Measurements from ENCODE around the gene ATMIN. TPM values are rescaled to one million over a fixed set of nuclear protein-coding genes. Genes with fewer than 3 reads are reported as not detected.

The ATMIN gene
- total and polyA plus RNA-seq, 4 donors = 9.4 to 29.1 (median 18.2) TPM

GRCh38 chr16:81041696-81042095 lies 6.1 kb downstream of the ATMIN start:
- no peaks in the 10 kb centered on the region for H3K9me3 ChIP-seq (ENCODE audit: control insufficient read depth, low read length)
- no peak overlapping the region for H3K27ac ChIP-seq (ENCODE audit: low read depth in 1 of 2, low read length in 2 of 2)
- ATAC-seq (ENCODE audit: low FRiP score) (no peak), DNase-seq (no peak)
- WGBS, 2 donors = 80 to 85% methylated on average over 4 of the region's 4 CpGs
- H3K36me3 ChIP-seq (ENCODE audit: control insufficient read depth in 1 of 2, insufficient read depth in 2 of 2, low read length in 1 of 2) = peaks cover 7 to 9% of the 10 kb centered on the region in 2 donors
- peaks cover 4 to 7% of the 10 kb centered on the region in 2 donors for H3K4me1 ChIP-seq (ENCODE audit: control insufficient read depth in 1 of 2, insufficient read depth in 2 of 2, low read length in 2 of 2)
- H3K4me3 ChIP-seq (ENCODE audit: low read length in 2 of 2) = no peak overlapping the region
- intact Hi-C loops (cut with DNase I) = loop anchor here in 1 of 2 donors (1.0 kb wide), 1 partner anchor 14 kb away; no protein-coding TSS in a partner anchor
- no peaks in the 10 kb centered on the region for H3K27me3 ChIP-seq (ENCODE audit: control insufficient read depth in 1 of 2, insufficient read depth in 2 of 2, low read length in 1 of 2)

- Histone ChIP-seq H3K4me1 (ENCODE audit: control insufficient read depth in 1 of 2, insufficient read depth in 2 of 2, low read length in 2 of 2) (no peaks in the 10 kb centered on the region), H3K9me3 (ENCODE audit: control insufficient read depth, low read length) (no peaks in the 10 kb centered on the region), H3K4me3 (ENCODE audit: low read length in 2 of 2) (no peak overlapping the region), H3K27ac (ENCODE audit: low read depth in 1 of 2, low read length in 2 of 2) (no peak overlapping the region), H3K27me3 (ENCODE audit: control insufficient read depth in 1 of 2, insufficient read depth in 2 of 2, low read length in 1 of 2) (no peaks in the 10 kb centered on the region), H3K36me3 (ENCODE audit: control insufficient read depth in 1 of 2, insufficient read depth in 2 of 2, low read length in 1 of 2) (peaks cover 7 to 9% of the 10 kb centered on the region in 2 donors)
- intact Hi-C loops (cut with DNase I) = no loop called here
- DNase-seq = no peak
- no peak for ATAC-seq (ENCODE audit: low FRiP score)
- 95 to 99% methylated on average over 2 of the region's 2 CpGs for WGBS, 2 donors
Measured at GRCh38 chr16:81042821-81043220, 7.2 kb downstream of the ATMIN start.

DNA sequence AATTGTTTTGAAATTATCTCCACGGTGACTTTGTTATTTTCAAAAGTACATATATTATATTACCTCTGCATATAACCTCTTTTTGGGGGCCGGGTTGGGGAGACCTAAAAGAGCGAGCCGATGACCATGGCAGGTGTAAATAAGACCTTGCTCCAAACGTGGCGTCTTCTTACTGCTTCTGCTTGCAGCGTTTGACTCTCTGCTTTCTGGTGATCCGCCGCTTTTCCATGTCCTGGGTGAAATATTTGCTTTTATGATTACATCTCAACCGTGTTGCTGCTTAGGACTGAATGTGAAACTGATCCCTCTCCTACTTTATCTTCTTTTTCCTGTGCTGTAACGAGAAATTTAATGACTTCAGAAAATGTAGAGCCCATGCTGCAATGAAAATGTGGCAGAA lies 18.1 kb downstream of the ATMIN start:
- Histone ChIP-seq H3K27me3 (ENCODE audit: control insufficient read depth in 1 of 2, insufficient read depth in 2 of 2, low read length in 1 of 2) (no peaks in the 10 kb centered on the region), H3K4me3 (ENCODE audit: low read length in 2 of 2) (no peak overlapping the region), H3K36me3 (ENCODE audit: control insufficient read depth in 1 of 2, insufficient read depth in 2 of 2, low read length in 1 of 2) (no peaks in the 10 kb centered on the region), H3K4me1 (ENCODE audit: control insufficient read depth in 1 of 2, insufficient read depth in 2 of 2, low read length in 2 of 2) (no peaks in the 10 kb centered on the region), H3K27ac (ENCODE audit: low read depth in 1 of 2, low read length in 2 of 2) (no peak overlapping the region), H3K9me3 (ENCODE audit: control insufficient read depth, low read length) (no peaks in the 10 kb centered on the region)
- intact Hi-C loops (cut with DNase I) = no loop called here
- no peak for ATAC-seq (ENCODE audit: low FRiP score)
- WGBS, 2 donors = 81 to 84% methylated on average over 11 of the region's 11 CpGs
- no peak for DNase-seq

GRCh38 chr16:81060576-81061306 lies 25.1 kb downstream of the ATMIN start:
- intact Hi-C loops (cut with DNase I) = no loop called here

GRCh38 chr16:81061307-81061640 lies 25.6 kb downstream of the ATMIN start:
- intact Hi-C loops (cut with DNase I) = no loop called here
- H3K27ac ChIP-seq (ENCODE audit: low read depth in 1 of 2, low read length in 2 of 2) = no peak overlapping the region
- DNase-seq = no peak
- no peaks in the 10 kb centered on the region for H3K4me1 ChIP-seq (ENCODE audit: control insufficient read depth in 1 of 2, insufficient read depth in 2 of 2, low read length in 2 of 2)
- 78 to 83% methylated on average over 10 of the region's 10 CpGs for WGBS, 2 donors
- H3K27me3 ChIP-seq (ENCODE audit: control insufficient read depth in 1 of 2, insufficient read depth in 2 of 2, low read length in 1 of 2) = no peaks in the 10 kb centered on the region
- no peaks in the 10 kb centered on the region for H3K36me3 ChIP-seq (ENCODE audit: control insufficient read depth in 1 of 2, insufficient read depth in 2 of 2, low read length in 1 of 2)
- no peaks in the 10 kb centered on the region for H3K9me3 ChIP-seq (ENCODE audit: control insufficient read depth, low read length)
- ATAC-seq (ENCODE audit: low FRiP score) = no peak
- H3K4me3 ChIP-seq (ENCODE audit: low read length in 2 of 2) = no peak overlapping the region

More at GRCh38 chr16:81060576-81061306, 25.1 kb downstream of the ATMIN start:
- Histone ChIP-seq H3K4me3 (ENCODE audit: low read length in 2 of 2) (no peak overlapping the region), H3K4me1 (ENCODE audit: control insufficient read depth in 1 of 2, insufficient read depth in 2 of 2, low read length in 2 of 2) (no peaks in the 10 kb centered on the region), H3K27me3 (ENCODE audit: control insufficient read depth in 1 of 2, insufficient read depth in 2 of 2, low read length in 1 of 2) (no peaks in the 10 kb centered on the region), H3K27ac (ENCODE audit: low read depth in 1 of 2, low read length in 2 of 2) (no peak overlapping the region), H3K36me3 (ENCODE audit: control insufficient read depth in 1 of 2, insufficient read depth in 2 of 2, low read length in 1 of 2) (no peaks in the 10 kb centered on the region), H3K9me3 (ENCODE audit: control insufficient read depth, low read length) (no peaks in the 10 kb centered on the region)
- 74 to 81% methylated on average over 14 of the region's 14 CpGs for WGBS, 2 donors
- DNase-seq = no peak
- ATAC-seq (ENCODE audit: low FRiP score) = no peak

GRCh38 chr16:81061871-81062608 lies 26.4 kb downstream of the ATMIN start:
- Histone ChIP-seq H3K27ac (ENCODE audit: low read depth in 1 of 2, low read length in 2 of 2) (no peak overlapping the region), H3K9me3 (ENCODE audit: control insufficient read depth, low read length) (no peaks in the 10 kb centered on the region), H3K27me3 (ENCODE audit: control insufficient read depth in 1 of 2, insufficient read depth in 2 of 2, low read length in 1 of 2) (no peaks in the 10 kb centered on the region), H3K4me3 (ENCODE audit: low read length in 2 of 2) (no peak overlapping the region), H3K36me3 (ENCODE audit: control insufficient read depth in 1 of 2, insufficient read depth in 2 of 2, low read length in 1 of 2) (no peaks in the 10 kb centered on the region), H3K4me1 (ENCODE audit: control insufficient read depth in 1 of 2, insufficient read depth in 2 of 2, low read length in 2 of 2) (no peaks in the 10 kb centered on the region)
- no peak for DNase-seq
- ATAC-seq (ENCODE audit: low FRiP score) = no peak
- 85 to 89% methylated on average over 10 of the region's 10 CpGs for WGBS, 2 donors
- intact Hi-C loops (cut with DNase I) = no loop called here

DNA sequence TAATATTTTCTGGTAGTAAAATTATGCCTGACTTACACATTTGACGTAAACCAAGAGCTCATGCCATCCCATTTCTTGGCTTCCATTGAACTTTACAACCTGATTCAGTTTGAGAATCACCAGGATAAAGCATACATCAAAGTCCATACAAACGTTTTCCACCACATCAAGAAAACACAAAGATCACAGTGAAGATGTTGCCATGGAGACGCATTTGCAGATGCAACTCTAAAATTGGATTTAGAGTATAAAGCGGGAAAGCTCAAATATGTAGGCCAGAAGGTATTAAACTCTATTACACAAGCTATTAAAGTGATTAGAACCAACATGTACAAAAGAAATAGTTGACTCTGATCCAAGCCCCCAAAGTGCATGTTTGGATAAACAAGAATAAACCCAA lies 31.0 kb downstream of the ATMIN start:
- H3K27me3 ChIP-seq (ENCODE audit: control insufficient read depth in 1 of 2, insufficient read depth in 2 of 2, low read length in 1 of 2) = peaks cover 0 to 2% of the 10 kb centered on the region in 2 donors
- H3K27ac ChIP-seq (ENCODE audit: low read depth in 1 of 2, low read length in 2 of 2) = no peak overlapping the region
- intact Hi-C loops (cut with DNase I) = no loop called here
- WGBS, 2 donors = 76 to 78% methylated on average over 4 of the region's 4 CpGs
- H3K36me3 ChIP-seq (ENCODE audit: control insufficient read depth in 1 of 2, insufficient read depth in 2 of 2, low read length in 1 of 2) = no peaks in the 10 kb centered on the region
- ATAC-seq (ENCODE audit: low FRiP score) (no peak), DNase-seq (no peak)
- no peaks in the 10 kb centered on the region for H3K9me3 ChIP-seq (ENCODE audit: control insufficient read depth, low read length)
- H3K4me1 ChIP-seq (ENCODE audit: control insufficient read depth in 1 of 2, insufficient read depth in 2 of 2, low read length in 2 of 2) = no peaks in the 10 kb centered on the region
- H3K4me3 ChIP-seq (ENCODE audit: low read length in 2 of 2) = no peak overlapping the region

DNA sequence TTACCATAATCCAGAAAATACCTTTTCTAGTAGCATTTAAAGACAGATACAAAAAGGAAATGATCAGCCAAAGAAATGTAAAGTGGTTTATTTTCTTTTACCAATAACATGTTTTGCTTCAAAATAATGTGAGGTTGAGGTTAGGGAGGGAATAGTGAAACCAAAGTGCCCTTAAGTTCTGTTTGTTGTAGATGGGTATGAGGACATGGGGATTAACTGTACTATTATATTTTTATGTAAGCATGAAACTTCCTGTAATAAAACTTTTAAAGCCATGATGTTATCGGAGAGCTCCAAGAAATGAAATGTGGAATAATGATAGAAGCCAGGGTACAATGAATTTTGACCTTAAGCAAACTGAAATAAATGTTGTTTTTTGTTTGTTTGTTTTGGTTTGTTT lies 31.5 kb downstream of the ATMIN start:
- no peak overlapping the region for H3K27ac ChIP-seq (ENCODE audit: low read depth in 1 of 2, low read length in 2 of 2)
- no peaks in the 10 kb centered on the region for H3K9me3 ChIP-seq (ENCODE audit: control insufficient read depth, low read length)
- intact Hi-C loops (cut with DNase I) = no loop called here
- peaks cover 0 to 2% of the 10 kb centered on the region in 2 donors for H3K27me3 ChIP-seq (ENCODE audit: control insufficient read depth in 1 of 2, insufficient read depth in 2 of 2, low read length in 1 of 2)
- ATAC-seq (ENCODE audit: low FRiP score) = no peak
- no peaks in the 10 kb centered on the region for H3K4me1 ChIP-seq (ENCODE audit: control insufficient read depth in 1 of 2, insufficient read depth in 2 of 2, low read length in 2 of 2)
- H3K4me3 ChIP-seq (ENCODE audit: low read length in 2 of 2) = no peak overlapping the region
- no peak for DNase-seq
- WGBS, 2 donors = 78 to 81% methylated on average over 1 of the region's 1 CpG
- no peaks in the 10 kb centered on the region for H3K36me3 ChIP-seq (ENCODE audit: control insufficient read depth in 1 of 2, insufficient read depth in 2 of 2, low read length in 1 of 2)

DNA sequence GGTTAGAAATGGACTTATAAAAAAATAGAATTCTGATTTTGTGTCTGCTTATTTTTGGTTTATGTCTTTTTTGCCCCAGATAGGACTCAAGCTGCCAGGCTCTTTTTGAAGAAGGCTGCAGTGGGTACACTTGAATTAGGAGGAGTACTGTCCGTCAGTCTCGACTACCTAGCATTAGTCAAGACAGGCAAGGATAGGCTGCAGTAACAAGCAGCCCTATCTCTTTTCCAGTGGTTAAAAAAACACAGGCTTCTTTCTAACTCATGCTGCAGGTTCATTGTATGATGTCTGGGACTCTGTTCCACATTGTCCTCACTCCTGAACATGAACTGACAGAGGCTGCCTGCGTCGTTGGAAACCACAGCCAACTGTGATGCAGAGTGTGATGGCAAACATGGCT lies 33.4 kb downstream of the ATMIN start:
- Histone ChIP-seq H3K27ac (ENCODE audit: low read depth in 1 of 2, low read length in 2 of 2) (no peak overlapping the region), H3K36me3 (ENCODE audit: control insufficient read depth in 1 of 2, insufficient read depth in 2 of 2, low read length in 1 of 2) (no peaks in the 10 kb centered on the region), H3K4me3 (ENCODE audit: low read length in 2 of 2) (no peak overlapping the region), H3K4me1 (ENCODE audit: control insufficient read depth in 1 of 2, insufficient read depth in 2 of 2, low read length in 2 of 2) (no peaks in the 10 kb centered on the region), H3K27me3 (ENCODE audit: control insufficient read depth in 1 of 2, insufficient read depth in 2 of 2, low read length in 1 of 2) (peaks cover 0 to 2% of the 10 kb centered on the region in 2 donors), H3K9me3 (ENCODE audit: control insufficient read depth, low read length) (no peaks in the 10 kb centered on the region)
- WGBS, 2 donors = 72 to 77% methylated on average over 4 of the region's 4 CpGs
- ATAC-seq (ENCODE audit: low FRiP score) (no peak), DNase-seq (no peak)
- intact Hi-C loops (cut with DNase I) = no loop called here
